Mesothelial cell of epicardium (in vitro differentiated cells): ENCODE data around the gene KLK8. TPM values are rescaled to one million over a fixed set of nuclear protein-coding genes. Genes with fewer than 3 reads are reported as not detected.
"Not testable (repeated sequence)": the region's sequence is repeated elsewhere in the genome, so short reads cannot be mapped to it uniquely, and the experiment has no call there.

Experiments
- DNase-seq, 2 experiments: peaks; one replicate each; pipeline ENCODE4 v3.0.0; 2021; ENCODE audit warnings: low spot score in 2 of 2; ENCODE audit not compliant: unreplicated experiment in 2 of 2
- H3K27ac Mint-ChIP-seq: 2 replicates; pipeline ENCODE4 v1.8.0; 2021; ENCODE audit warnings: mixed read lengths
- H3K27me3 Mint-ChIP-seq: 2 replicates; pipeline ENCODE4 v1.8.0; 2021; ENCODE audit warnings: low read depth, mixed read lengths
- H3K36me3 Mint-ChIP-seq: 2 replicates; pipeline ENCODE4 v1.8.0; 2021; ENCODE audit warnings: mixed read lengths
- H3K4me1 Mint-ChIP-seq: 2 replicates; pipeline ENCODE4 v1.8.0; 2021; ENCODE audit warnings: mixed read lengths
- H3K4me3 Mint-ChIP-seq: 2 replicates; pipeline ENCODE4 v1.8.0; 2021; ENCODE audit warnings: mild to moderate bottlenecking, moderate library complexity, mixed read lengths
- H3K9me3 Mint-ChIP-seq: 2 replicates; pipeline ENCODE4 v1.8.0; 2021; ENCODE audit warnings: mixed read lengths
- total RNA-seq: library from RNA; stranded (reverse); gene quantifications from 3 replicates; pipeline ENCODE4 v1.2.1, GENCODE V29; 2021
- TF ChIP-seq, protein P1 (sequence below): fragments of 200-600 bp; sonication (generic); IDR thresholded peaks from one replicate; pipeline ENCODE4 v1.5.0; 2021; ENCODE audit warnings: antibody characterized with exemption; ENCODE audit not compliant: unreplicated experiment

KLK8 gene
- total RNA-seq, 1 donor from 2014 or later = 6.9 TPM

DNA sequence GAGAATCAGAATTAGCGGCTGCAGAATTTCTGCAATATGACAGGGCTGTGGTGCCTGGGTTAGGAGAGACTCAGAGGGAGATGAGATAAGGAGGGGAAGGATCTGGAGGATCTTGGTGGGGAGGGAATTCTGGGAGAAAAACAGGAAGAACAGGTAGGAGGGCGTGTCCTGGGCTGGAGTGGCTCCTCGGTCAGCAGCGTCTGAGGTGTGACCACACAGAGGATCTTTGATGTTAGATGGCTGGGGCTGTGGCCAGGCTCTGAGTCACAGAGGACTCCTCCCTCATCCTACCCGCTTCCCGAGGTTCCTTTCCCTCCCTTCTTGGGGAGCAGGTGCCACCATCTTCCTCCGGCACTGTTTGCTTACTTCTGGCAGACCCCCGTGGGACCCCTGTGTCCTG lies 25.6 kb downstream of the KLK8 start:
- no peaks in the 10 kb centered on the region for H3K36me3 Mint-ChIP-seq
- H3K4me3 Mint-ChIP-seq = no peak overlapping the region
- H3K27ac Mint-ChIP-seq = peak overlapping the region; percentile 55
- no peak for DNase-seq
- H3K9me3 Mint-ChIP-seq = no peaks in the 10 kb centered on the region
- peaks cover 7% of the 10 kb centered on the region for H3K27me3 Mint-ChIP-seq
- H3K4me1 Mint-ChIP-seq = peaks cover 23% of the 10 kb centered on the region
- TF ChIP-seq, protein P1, sequence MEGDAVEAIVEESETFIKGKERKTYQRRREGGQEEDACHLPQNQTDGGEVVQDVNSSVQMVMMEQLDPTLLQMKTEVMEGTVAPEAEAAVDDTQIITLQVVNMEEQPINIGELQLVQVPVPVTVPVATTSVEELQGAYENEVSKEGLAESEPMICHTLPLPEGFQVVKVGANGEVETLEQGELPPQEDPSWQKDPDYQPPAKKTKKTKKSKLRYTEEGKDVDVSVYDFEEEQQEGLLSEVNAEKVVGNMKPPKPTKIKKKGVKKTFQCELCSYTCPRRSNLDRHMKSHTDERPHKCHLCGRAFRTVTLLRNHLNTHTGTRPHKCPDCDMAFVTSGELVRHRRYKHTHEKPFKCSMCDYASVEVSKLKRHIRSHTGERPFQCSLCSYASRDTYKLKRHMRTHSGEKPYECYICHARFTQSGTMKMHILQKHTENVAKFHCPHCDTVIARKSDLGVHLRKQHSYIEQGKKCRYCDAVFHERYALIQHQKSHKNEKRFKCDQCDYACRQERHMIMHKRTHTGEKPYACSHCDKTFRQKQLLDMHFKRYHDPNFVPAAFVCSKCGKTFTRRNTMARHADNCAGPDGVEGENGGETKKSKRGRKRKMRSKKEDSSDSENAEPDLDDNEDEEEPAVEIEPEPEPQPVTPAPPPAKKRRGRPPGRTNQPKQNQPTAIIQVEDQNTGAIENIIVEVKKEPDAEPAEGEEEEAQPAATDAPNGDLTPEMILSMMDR = no peak

DNA sequence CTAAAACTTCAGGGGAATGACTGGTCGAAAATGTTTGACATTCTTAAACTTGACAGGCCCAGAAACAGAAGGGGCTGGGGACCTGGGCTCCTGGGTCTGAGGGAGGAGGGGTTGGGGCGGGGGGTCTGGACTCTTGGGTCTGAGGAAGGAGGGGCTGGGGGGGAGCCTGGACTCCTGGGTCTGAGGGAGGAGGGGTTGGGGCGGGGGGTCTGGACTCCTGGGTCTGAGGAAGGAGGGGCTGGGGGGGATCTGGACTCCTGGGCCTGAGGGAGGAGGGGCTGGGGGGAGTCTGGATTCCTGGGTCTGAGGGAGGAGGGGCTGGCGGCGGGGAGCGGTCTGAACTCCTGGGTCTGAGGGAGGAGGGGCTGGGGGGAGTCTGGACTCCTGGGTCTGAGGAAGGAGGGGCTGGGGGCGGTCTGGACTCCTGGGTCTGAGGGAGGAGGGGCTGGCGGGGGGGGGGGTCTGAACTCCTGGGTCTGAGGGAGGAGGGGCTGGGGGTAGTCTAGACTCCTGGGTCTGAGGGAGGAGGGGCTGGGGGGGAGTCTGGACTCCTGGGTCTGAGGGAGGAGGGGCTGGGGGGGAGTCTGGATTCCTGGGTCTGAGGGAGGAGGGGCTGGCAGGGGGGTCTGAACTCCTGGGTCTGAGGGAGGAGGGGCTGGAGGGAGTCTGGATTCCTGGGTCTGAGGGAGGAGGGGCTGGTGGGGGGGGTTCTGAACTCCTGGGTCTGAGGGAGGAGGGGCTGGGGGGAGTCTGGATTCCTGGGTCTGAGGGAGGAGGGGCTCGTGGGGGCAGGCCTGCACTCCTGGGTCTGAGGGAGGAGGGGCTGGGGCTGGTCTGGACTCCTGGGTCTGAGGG lies 26.5 kb downstream of the KLK8 start:
- no peak for DNase-seq
- H3K4me3 Mint-ChIP-seq = no peak overlapping the region
- H3K4me1 Mint-ChIP-seq = peaks cover 23% of the 10 kb centered on the region
- H3K36me3 Mint-ChIP-seq = no peaks in the 10 kb centered on the region
- peaks cover 2% of the 10 kb centered on the region for H3K27me3 Mint-ChIP-seq
- TF ChIP-seq, protein P1 = no peak
- H3K27ac Mint-ChIP-seq = peak overlapping the region; percentile 69
- H3K9me3 Mint-ChIP-seq = no peaks in the 10 kb centered on the region

DNA sequence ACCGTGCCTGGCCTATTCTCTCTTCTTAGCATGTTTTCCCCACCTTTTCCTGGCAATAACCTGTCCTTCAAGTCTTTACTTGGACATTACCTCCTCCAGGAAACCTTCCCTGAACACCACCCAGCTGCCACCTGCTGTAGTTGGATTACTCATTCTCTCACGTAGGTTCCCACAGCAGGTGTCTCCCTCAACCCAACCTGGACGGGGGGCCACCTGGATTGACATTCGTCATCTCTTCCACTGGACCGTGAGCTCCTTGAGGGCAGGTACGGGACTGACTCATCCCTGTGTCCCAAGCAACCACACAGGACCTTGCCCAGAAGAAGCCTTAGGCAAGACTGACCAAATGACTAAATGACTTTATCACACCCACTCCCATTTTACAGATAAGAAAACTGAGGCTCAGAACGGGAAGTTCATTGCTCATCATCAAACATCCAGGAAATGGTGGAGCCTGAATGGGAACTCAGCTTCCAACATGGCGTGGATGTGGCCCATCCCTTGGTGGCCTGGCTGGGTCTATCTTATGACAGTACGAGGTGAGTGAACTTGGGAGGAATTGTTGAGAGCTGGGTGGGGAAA lies 28.5 kb downstream of the KLK8 start:
- H3K9me3 Mint-ChIP-seq = no peaks in the 10 kb centered on the region

DNA sequence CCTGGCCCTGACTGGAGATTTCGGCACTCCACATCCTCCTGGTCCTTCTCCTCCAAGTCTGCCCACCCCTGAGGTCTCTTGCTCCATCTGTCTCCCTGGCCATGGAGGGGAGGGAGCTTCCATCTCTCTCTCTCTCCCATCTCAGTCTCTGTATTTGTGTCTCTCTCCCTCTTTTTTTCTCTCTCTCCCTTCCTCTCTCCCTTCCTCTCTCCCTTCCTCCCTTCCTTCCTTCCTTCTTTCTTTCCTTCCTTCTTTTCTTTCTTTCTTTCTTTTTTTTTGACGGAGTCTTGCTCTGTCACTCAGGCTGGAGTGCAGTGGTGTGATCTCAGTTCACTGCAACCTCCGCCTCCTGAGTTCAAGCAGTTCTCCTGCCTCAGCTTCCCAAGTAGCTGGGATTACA lies 31.6 kb downstream of the KLK8 start:
- H3K4me3 Mint-ChIP-seq, DNase-seq, H3K9me3 Mint-ChIP-seq, H3K27me3 Mint-ChIP-seq, H3K36me3 Mint-ChIP-seq: not testable (repeated sequence)
- H3K27ac Mint-ChIP-seq = peak overlapping the region; percentile 83
- peaks cover 21% of the 10 kb centered on the region for H3K4me1 Mint-ChIP-seq

More for the DNA sequence above, 28.5 kb downstream of the KLK8 start:
- no peak overlapping the region for H3K4me3 Mint-ChIP-seq
- H3K4me1 Mint-ChIP-seq = peaks cover 27% of the 10 kb centered on the region
- H3K27me3 Mint-ChIP-seq = no peaks in the 10 kb centered on the region
- H3K27ac Mint-ChIP-seq = no peak overlapping the region
- TF ChIP-seq, protein P1 = no peak
- no peak for DNase-seq
- no peaks in the 10 kb centered on the region for H3K36me3 Mint-ChIP-seq

DNA sequence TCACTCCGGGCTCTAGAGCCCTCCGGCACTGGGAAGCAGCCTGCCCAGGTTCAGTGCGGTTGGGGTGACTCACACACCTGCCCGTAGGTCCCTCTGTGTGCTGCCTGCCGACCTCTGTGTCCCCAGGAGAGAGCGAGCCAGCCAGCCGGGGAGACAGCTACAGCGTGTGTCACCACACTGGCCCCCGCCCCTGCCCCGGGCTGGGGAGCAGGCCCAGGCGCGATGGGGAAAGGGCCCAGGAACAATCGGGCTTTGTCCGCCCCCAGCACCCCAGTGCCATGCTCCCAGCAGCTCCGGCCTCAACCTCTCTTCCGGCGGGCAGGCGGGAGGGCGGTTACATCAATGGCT lies 32.0 kb downstream of the KLK8 start, which contains the start of gene KLK6:
Gene KLK6 (minus strand): TSS at position 179 of the 348 bp plus-strand sequence. CDS start 1,487 bp downstream, outside the sequence.
- Mint-ChIP-seq H3K27ac (peak within 1 kb of the TSS; percentile 83), H3K4me1 (peaks cover 19% of the 10 kb centered on the region), H3K4me3 (peak within 1 kb of the TSS; percentile 33), H3K27me3 (peaks cover 5% of the 10 kb centered on the region), H3K36me3 (no peaks in the 10 kb centered on the region), H3K9me3 (no peaks in the 10 kb centered on the region)
- TF ChIP-seq, protein P1 = no peak
- no peak for DNase-seq

DNA sequence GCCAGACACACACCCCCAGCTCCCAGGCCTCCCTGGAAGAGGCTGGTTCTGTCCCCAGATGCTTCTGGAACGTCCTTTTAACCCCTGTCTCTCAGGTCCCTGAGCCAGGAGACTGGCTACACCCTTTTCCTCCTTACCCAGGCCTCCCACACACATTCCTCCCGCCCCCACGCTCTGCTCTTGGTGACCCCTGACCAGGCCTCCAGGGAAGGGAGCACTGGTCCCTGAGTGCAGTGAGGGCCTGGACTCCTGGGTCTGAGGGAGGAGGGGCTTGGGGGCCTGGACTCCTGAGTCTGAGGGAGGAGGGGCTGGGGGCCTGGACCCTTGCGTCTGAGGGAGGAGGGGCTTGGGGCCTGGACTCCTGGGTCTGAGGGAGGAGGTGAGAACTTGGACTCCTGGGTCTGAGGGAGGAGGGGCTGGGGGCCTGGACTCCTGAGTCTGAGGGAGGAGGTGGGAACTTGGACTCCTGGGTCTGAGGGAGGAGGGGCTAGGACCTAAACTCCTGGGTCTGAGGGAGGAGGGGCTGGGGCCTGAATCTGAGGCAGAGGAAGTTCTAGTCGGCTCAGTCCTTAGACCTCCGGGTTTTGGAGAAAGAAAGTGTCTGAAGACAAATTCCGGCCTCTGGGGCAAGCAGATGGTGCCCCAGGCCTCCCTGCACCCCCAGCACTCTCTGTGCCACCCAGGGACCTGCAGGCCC lies 32.5 kb downstream of the KLK8 start:
- Mint-ChIP-seq H3K27ac (peak overlapping the region; percentile 82), H3K4me1 (peaks cover 16% of the 10 kb centered on the region), H3K4me3 (peak overlapping the region; percentile 33), H3K27me3 (peaks cover 8% of the 10 kb centered on the region), H3K36me3 (peaks cover 2% of the 10 kb centered on the region), H3K9me3 (no peaks in the 10 kb centered on the region)
- TF ChIP-seq, protein P1 = no peak
- DNase-seq = no peak
